Kidney epithelial cell (primary cell): ENCODE data around the gene RUNX2. TPM values are rescaled to one million over a fixed set of nuclear protein-coding genes. Genes with fewer than 3 reads are reported as not detected.
"Not testable (repeated sequence)": the region's sequence is repeated elsewhere in the genome, so short reads cannot be mapped to it uniquely, and the experiment has no call there.

Experiments used
- DNase-seq: peaks from one replicate; pipeline ENCODE4 v3.0.0-alpha.2; 2010; ENCODE audit warnings: low read depth
- H3K27me3 ChIP-seq: 2 replicates; pipeline ENCODE4 v1.6.0; 2011; ENCODE audit warnings: low read length; ENCODE audit not compliant: control insufficient read depth, insufficient read depth
- H3K36me3 ChIP-seq: 2 replicates; pipeline ENCODE4 v1.5.1; 2011; ENCODE audit warnings: low read length; ENCODE audit not compliant: control insufficient read depth, insufficient read depth
- H3K4me3 ChIP-seq: 2 replicates; pipeline ENCODE4 v1.5.1; 2011; ENCODE audit warnings: low read depth, mild to moderate bottlenecking, control low read depth, low read length
- total RNA-seq: library from RNA; depleted of rRNA; stranded (reverse); fragments of >200 nt; gene quantifications from 2 replicates; pipeline ENCODE4 v1.2.3, GENCODE V29; 2015
- TF ChIP-seq, protein P1 (sequence below): IDR thresholded peaks from 2 replicates; pipeline ENCODE4 v1.5.1; 2011; ENCODE audit warnings: mild to moderate bottlenecking, moderate library complexity, low read length, control low read depth, inconsistent platforms; ENCODE audit not compliant: insufficient read depth, poor library complexity, severe bottlenecking

Gene RUNX2
- 9.2 and 11.0 TPM in 2 replicates for total RNA-seq

GRCh38 chr6:45327956-45328522 lies at the start of gene RUNX2:
RUNX2 (plus strand) TSS chr6:45328330; CDS start chr6:45328727, 397 bp downstream.
- Histone ChIP-seq H3K4me3 (no peak within 1 kb of the TSS), H3K36me3 (no peaks in the 10 kb centered on the region), H3K27me3 (no peaks in the 10 kb centered on the region)
- TF ChIP-seq, protein P1, sequence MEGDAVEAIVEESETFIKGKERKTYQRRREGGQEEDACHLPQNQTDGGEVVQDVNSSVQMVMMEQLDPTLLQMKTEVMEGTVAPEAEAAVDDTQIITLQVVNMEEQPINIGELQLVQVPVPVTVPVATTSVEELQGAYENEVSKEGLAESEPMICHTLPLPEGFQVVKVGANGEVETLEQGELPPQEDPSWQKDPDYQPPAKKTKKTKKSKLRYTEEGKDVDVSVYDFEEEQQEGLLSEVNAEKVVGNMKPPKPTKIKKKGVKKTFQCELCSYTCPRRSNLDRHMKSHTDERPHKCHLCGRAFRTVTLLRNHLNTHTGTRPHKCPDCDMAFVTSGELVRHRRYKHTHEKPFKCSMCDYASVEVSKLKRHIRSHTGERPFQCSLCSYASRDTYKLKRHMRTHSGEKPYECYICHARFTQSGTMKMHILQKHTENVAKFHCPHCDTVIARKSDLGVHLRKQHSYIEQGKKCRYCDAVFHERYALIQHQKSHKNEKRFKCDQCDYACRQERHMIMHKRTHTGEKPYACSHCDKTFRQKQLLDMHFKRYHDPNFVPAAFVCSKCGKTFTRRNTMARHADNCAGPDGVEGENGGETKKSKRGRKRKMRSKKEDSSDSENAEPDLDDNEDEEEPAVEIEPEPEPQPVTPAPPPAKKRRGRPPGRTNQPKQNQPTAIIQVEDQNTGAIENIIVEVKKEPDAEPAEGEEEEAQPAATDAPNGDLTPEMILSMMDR, result no peak
- peak; percentile 43 for DNase-seq

DNA sequence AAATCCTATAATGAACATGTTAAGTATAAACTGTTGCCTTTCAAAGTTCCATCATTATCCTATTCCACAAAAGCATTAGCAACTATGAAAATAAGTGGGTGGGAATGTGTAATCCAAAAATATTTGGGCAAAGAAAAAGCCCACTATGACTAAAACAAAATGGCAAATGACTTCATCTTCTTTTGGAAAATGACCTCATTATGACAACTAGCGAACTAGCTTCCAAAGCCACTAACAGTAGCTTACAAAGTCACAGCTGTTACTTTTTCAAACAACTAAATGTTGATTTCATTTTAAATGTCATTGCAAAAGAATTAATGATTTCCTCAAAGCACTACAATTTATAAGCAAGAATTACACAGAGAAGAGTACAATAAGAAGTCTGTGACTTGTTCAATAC lies 49.8 kb upstream of the RUNX2 start:
- DNase-seq, result no peak
- Histone ChIP-seq H3K36me3 (no peaks in the 10 kb centered on the region), H3K27me3 (no peaks in the 10 kb centered on the region), H3K4me3 (no peak overlapping the region)
- TF ChIP-seq, protein P1, result no peak

DNA sequence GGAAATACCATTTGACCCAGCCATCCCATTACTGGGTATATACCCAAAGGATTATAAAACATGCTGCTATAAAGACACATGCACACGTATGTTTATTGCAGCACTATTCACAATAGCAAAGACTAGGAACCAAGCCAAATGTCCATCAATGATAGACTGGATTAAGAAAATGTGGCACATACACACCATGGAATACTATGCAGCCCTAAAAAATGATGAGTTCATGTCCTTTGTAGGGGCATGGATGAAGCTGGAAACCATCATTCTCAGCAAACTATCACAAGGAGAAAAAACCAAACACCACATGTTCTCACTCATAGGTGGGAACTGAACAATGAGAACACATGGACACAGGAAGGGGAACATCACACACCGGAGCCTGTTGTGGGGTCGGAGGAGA lies 41.4 kb upstream of the RUNX2 start:
- H3K4me3 ChIP-seq, H3K36me3 ChIP-seq, H3K27me3 ChIP-seq, DNase-seq: not testable (repeated sequence)

DNA sequence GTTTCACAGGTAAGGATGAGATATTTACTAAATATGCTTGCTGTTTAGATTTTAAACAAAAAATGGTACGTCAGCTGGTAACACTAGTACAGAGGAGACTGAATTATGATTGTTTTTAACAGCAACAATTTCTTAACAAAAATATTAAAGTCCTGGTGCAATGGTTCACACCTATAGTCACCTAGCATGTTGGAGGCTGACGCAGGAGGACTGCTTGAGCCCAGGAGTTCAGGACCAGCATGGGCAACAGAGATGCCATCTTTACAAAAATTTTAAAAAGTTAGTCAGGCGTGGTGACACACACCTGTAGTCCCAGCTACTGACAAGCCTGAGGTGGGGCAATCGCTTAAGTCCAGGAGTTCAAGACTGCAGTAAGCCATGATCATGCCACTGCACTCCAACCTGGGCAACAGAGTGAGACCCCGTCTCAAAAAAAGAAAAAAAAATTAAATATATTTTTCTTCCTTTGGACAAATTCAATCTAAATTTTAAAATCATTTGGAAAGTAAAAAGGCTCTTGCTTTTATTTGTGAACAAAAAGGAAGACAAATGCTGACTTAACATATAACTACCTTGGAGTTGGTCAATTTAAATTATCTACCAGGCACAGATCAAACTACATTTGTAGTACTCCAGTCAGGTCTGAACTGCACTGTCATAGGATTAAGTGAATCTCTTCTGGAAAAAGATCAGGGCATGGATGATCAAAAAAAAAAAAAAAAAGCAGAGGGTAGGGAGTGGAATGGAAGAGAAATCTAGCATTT lies 38.2 kb upstream of the RUNX2 start:
- H3K27me3 ChIP-seq, result no peaks in the 10 kb centered on the region
- no peak for DNase-seq
- H3K36me3 ChIP-seq, result no peaks in the 10 kb centered on the region
- H3K4me3 ChIP-seq, result no peak overlapping the region
- TF ChIP-seq, protein P1, result no peak

DNA sequence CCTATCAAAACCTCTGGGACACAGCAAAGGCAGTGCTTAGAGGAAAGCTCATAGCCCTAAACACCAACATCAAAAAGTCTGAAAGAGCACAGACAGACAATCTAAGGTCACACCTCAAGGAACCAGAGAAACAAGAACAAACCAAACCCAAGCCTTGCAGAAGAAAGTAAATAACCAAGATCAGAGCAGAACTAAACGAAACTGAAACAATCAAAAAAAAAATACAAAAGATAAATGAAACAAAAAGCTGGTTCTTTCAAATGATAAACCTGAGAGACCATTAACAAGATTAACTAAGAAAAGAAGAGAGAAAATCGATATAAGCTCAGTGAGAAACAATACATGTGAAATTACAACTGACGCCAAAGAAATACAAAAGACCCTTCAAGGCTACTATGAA lies 34.8 kb upstream of the RUNX2 start:
- TF ChIP-seq, protein P1, result no peak
- DNase-seq, result no peak

GRCh38 chr6:45294065-45294701 lies 33.9 kb upstream of the RUNX2 start:
- H3K36me3 ChIP-seq, H3K4me3 ChIP-seq, H3K27me3 ChIP-seq, DNase-seq: not testable (repeated sequence)

More for the DNA sequence above, 34.8 kb upstream of the RUNX2 start:
- Histone ChIP-seq H3K27me3 (no peaks in the 10 kb centered on the region), H3K4me3 (no peak overlapping the region), H3K36me3 (no peaks in the 10 kb centered on the region)

DNA sequence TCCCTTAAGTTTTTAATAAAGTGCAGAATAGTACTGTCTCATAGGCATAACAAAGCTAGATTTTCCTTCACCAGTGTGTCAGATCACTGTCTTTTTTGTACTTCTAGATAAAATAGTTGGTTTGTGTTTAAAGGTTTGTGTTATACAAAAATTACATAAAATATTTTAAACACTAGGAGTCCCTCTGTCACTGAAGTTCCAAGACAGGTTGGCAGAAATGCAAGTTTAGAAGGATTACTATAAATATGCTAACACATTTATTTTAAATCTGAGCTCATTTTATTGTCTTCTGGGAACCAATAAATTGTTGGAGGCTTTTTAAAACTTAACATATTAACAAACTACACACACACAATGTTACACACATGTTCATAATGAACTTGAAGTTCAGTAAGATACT lies 30.8 kb upstream of the RUNX2 start:
- H3K4me3 ChIP-seq, result no peak overlapping the region
- no peaks in the 10 kb centered on the region for H3K36me3 ChIP-seq
- no peak for DNase-seq
- TF ChIP-seq, protein P1, result no peak
- no peaks in the 10 kb centered on the region for H3K27me3 ChIP-seq
